Panc1 (cell line): ENCODE results near the gene TMTC2. TPM values are rescaled to one million over a fixed set of nuclear protein-coding genes. Genes with fewer than 3 reads are reported as not detected.

Source experiments
- ATAC-seq: fragments of 200-7000 bp; cut with Tn5 transposase; 2 replicates; pipeline ENCODE4 v1.9.1; 2020; ENCODE audit warnings: mild to moderate bottlenecking, moderate library complexity
- BruUV-seq: library from RNA; stranded (reverse); fragments of 400-500 nt; replicated peaks from 2 replicates; lab custom pipeline; 2021; lab: Mats Ljungman, UMichigan
- CTCF ChIA-PET: fragments of 300-600 bp; sonication (Branson Sonifier 250); formaldehyde crosslinking; loops from one replicate; lab custom pipeline; 2022; ENCODE audit warnings: antibody characterized with exemption; lab: Charles Lee
- POLR2A ChIA-PET: fragments of 300-600 bp; sonication (Branson Sonifier 250); formaldehyde crosslinking; loops from one replicate; lab custom pipeline; 2022; ENCODE audit warnings: antibody characterized with exemption; lab: Charles Lee
- DNase-seq: peaks from one replicate; pipeline ENCODE4 v3.0.0-alpha.2; 2010; ENCODE audit warnings: low read depth, low spot score
- H3K27ac ChIP-seq: 2 replicates; pipeline ENCODE4 v1.5.1; 2011; ENCODE audit warnings: mild to moderate bottlenecking, low read length, inconsistent platforms
- H3K27me3 ChIP-seq: fragments of 200-500 bp; sonication (Bioruptor generic); 2 replicates; pipeline ENCODE4 v1.6.0; 2014; ENCODE audit warnings: low read length, inconsistent platforms; ENCODE audit not compliant: control insufficient read depth, insufficient read depth
- H3K36me3 ChIP-seq: fragments of 200-500 bp; sonication (Bioruptor generic); 2 replicates; pipeline ENCODE4 v1.5.1; 2014; ENCODE audit warnings: inconsistent platforms, mild to moderate bottlenecking, low read length, moderate library complexity; ENCODE audit not compliant: control insufficient read depth, insufficient read depth
- H3K4me1 ChIP-seq: 2 replicates; pipeline ENCODE4 v1.5.1; 2011; ENCODE audit warnings: inconsistent platforms, mild to moderate bottlenecking, low read length, moderate library complexity; ENCODE audit not compliant: control insufficient read depth, insufficient read depth
- H3K4me3 ChIP-seq, 2 experiments: 2 replicates each; pipeline ENCODE4 v1.5.1; 2011 to 2012; ENCODE audit warnings: low read depth in 2 of 2, low read length in 2 of 2, mild to moderate bottlenecking in 2 of 2, inconsistent platforms in 1 of 2, moderate library complexity in 1 of 2
- H3K9me3 ChIP-seq: fragments of 200-500 bp; sonication (Bioruptor generic); 2 replicates; pipeline ENCODE4 v1.5.1; 2014; ENCODE audit warnings: low read depth, mild to moderate bottlenecking, inconsistent platforms, low read length, moderate library complexity; ENCODE audit not compliant: control insufficient read depth, insufficient read depth
- POLR2AphosphoS5 ChIP-seq: IDR thresholded peaks from 2 replicates; pipeline ENCODE4 v1.6.1; 2012; ENCODE audit warnings: mild to moderate bottlenecking, low read depth, low read length, moderate library complexity
- SIN3A ChIP-seq: IDR thresholded peaks from 2 replicates; pipeline ENCODE4 v1.6.1; 2012; ENCODE audit warnings: low read depth, mild to moderate bottlenecking, low read length, moderate library complexity, borderline replicate concordance; ENCODE audit not compliant: insufficient read depth
- TCF7L2 ChIP-seq: IDR thresholded peaks from 2 replicates; pipeline ENCODE4 v1.6.1; 2011; ENCODE audit warnings: mild to moderate bottlenecking, low read depth, low read length, inconsistent platforms
- in situ Hi-C: cut with HindIII; loops from 2 replicates; pipeline ENCODE4 v1.10.0; 2016; ENCODE audit warnings: low sequenced_read_pairs, low pct_unique_long_range_greater_than_20kb
- intact Hi-C: fragments of 100-400 bp; cut with micrococcal nuclease; formaldehyde crosslinking; loops from one replicate; pipeline ENCODE4 v1.10.0; 2022; ENCODE audit not compliant: unreplicated experiment
- total RNA-seq: library from RNA; stranded (reverse); gene quantifications from one replicate; pipeline ENCODE4 v1.2.1, GENCODE V29; 2021; ENCODE audit not compliant: unreplicated experiment
- TF ChIP-seq, protein P1 (sequence below), 2 experiments: IDR thresholded peaks; 2 replicates each; pipeline ENCODE4 v1.6.1; 2011 to 2012; ENCODE audit warnings: low read depth in 2 of 2, control low read depth in 1 of 2, low read length in 1 of 2, mild to moderate bottlenecking in 1 of 2, moderate library complexity in 1 of 2; ENCODE audit not compliant: insufficient read depth in 1 of 2
- TF ChIP-seq, protein P2 (sequence below): fragments of 450-650 bp; IDR thresholded peaks from 2 replicates; pipeline ENCODE4 v1.5.1; 2017; ENCODE audit warnings: mild to moderate bottlenecking

The TMTC2 gene
- total RNA-seq, 1 experiment from 2014 or later = 5.7 TPM

DNA sequence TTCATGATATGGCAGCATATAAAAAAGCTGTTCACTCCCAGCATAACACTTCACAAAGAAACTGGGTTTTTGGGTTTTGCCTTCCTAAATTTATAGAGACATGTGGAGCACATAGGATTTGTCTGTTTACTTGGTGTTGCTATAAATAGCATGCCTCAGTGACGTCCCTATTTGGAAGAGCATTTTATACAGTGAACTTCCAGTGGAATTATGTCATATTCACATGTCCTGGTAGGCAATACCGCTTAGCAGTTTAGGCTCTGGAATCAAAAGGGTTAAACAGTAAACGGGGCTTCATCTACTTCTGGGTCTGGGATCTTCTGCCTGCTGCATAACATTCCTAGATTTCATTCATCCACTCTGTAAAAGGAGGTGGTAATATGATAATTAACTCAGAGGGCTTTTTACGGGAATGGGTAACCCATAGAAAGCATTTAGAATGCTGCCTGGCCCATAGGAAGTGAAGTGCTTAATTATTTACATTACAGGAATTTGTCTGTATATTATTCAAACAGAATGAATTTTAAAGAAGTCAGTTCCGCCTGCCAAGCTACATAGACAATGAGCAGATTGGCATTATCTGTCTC is 396.1 kb downstream of the TMTC2 start:
- ChIA-PET CTCF (no interaction called here), POLR2A (no interaction called here)
- Histone ChIP-seq H3K27ac (no peak overlapping the region), H3K9me3 (no peaks in the 10 kb centered on the region), H3K36me3 (no peaks in the 10 kb centered on the region), H3K4me3 (no peak overlapping the region), H3K4me1 (no peaks in the 10 kb centered on the region), H3K27me3 (no peaks in the 10 kb centered on the region)
- in situ Hi-C loops = no loop called here
- BruUV-seq = no TSS peak
- TF ChIP-seq, protein P1, sequence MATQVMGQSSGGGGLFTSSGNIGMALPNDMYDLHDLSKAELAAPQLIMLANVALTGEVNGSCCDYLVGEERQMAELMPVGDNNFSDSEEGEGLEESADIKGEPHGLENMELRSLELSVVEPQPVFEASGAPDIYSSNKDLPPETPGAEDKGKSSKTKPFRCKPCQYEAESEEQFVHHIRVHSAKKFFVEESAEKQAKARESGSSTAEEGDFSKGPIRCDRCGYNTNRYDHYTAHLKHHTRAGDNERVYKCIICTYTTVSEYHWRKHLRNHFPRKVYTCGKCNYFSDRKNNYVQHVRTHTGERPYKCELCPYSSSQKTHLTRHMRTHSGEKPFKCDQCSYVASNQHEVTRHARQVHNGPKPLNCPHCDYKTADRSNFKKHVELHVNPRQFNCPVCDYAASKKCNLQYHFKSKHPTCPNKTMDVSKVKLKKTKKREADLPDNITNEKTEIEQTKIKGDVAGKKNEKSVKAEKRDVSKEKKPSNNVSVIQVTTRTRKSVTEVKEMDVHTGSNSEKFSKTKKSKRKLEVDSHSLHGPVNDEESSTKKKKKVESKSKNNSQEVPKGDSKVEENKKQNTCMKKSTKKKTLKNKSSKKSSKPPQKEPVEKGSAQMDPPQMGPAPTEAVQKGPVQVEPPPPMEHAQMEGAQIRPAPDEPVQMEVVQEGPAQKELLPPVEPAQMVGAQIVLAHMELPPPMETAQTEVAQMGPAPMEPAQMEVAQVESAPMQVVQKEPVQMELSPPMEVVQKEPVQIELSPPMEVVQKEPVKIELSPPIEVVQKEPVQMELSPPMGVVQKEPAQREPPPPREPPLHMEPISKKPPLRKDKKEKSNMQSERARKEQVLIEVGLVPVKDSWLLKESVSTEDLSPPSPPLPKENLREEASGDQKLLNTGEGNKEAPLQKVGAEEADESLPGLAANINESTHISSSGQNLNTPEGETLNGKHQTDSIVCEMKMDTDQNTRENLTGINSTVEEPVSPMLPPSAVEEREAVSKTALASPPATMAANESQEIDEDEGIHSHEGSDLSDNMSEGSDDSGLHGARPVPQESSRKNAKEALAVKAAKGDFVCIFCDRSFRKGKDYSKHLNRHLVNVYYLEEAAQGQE (IDR thresholded peaks at IDR 0.05; ENCODE audit: insufficient read depth in 1 of 2, low read depth in 2 of 2, low read length in 1 of 2) = no peak
- TF ChIP-seq, protein P2, sequence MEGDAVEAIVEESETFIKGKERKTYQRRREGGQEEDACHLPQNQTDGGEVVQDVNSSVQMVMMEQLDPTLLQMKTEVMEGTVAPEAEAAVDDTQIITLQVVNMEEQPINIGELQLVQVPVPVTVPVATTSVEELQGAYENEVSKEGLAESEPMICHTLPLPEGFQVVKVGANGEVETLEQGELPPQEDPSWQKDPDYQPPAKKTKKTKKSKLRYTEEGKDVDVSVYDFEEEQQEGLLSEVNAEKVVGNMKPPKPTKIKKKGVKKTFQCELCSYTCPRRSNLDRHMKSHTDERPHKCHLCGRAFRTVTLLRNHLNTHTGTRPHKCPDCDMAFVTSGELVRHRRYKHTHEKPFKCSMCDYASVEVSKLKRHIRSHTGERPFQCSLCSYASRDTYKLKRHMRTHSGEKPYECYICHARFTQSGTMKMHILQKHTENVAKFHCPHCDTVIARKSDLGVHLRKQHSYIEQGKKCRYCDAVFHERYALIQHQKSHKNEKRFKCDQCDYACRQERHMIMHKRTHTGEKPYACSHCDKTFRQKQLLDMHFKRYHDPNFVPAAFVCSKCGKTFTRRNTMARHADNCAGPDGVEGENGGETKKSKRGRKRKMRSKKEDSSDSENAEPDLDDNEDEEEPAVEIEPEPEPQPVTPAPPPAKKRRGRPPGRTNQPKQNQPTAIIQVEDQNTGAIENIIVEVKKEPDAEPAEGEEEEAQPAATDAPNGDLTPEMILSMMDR = no peak
- intact Hi-C loops = no loop called here
- ATAC-seq (no peak), DNase-seq (no peak)

DNA sequence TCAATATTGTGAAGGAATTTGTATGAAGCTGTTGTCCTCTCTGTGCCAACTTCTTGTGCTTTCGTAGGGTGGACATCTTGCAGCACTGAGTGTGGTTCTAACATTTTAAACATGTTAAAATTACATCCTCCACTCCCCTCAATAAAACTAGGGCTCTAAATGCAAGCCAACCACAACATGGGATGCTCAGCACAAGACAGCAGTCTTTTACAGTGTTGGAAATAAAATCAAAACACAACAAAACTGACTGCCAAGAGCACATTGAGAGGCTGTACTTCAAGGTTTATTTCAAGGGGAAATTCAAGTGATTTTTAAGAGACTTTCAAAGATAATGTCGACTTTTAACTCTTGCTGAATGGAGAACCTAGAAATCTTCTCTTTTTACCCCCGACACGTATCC is 396.9 kb downstream of the TMTC2 start:
- POLR2A ChIA-PET = no interaction called here
- in situ Hi-C loops = no loop called here
- H3K27me3 ChIP-seq = no peaks in the 10 kb centered on the region
- intact Hi-C loops = no loop called here
- CTCF ChIA-PET = no interaction called here
- BruUV-seq = no TSS peak
- no peak overlapping the region for H3K4me3 ChIP-seq
- no peaks in the 10 kb centered on the region for H3K9me3 ChIP-seq
- no peak for DNase-seq
- TF ChIP-seq POLR2AphosphoS5 (no peak), SIN3A (no peak), TCF7L2 (no peak)
- TF ChIP-seq, protein P1 (IDR thresholded peaks at IDR 0.05; ENCODE audit: insufficient read depth in 1 of 2, low read depth in 2 of 2, low read length in 1 of 2) = no peak
- TF ChIP-seq, protein P2 = no peak
- no peak for ATAC-seq
- no peaks in the 10 kb centered on the region for H3K4me1 ChIP-seq
- H3K36me3 ChIP-seq = no peaks in the 10 kb centered on the region
- H3K27ac ChIP-seq = no peak overlapping the region
